SIG-M5 treated with dmso at 0.1 percent for 504 hours (cell line): Measurements from ENCODE around the gene SUN2.

ENCODE experiments used
- DNase-seq: peaks from one replicate; lab custom pipeline; 2025; ENCODE audit not compliant: unreplicated experiment; lab: John Stamatoyannopoulos, UW

Gene SUN2

DNA sequence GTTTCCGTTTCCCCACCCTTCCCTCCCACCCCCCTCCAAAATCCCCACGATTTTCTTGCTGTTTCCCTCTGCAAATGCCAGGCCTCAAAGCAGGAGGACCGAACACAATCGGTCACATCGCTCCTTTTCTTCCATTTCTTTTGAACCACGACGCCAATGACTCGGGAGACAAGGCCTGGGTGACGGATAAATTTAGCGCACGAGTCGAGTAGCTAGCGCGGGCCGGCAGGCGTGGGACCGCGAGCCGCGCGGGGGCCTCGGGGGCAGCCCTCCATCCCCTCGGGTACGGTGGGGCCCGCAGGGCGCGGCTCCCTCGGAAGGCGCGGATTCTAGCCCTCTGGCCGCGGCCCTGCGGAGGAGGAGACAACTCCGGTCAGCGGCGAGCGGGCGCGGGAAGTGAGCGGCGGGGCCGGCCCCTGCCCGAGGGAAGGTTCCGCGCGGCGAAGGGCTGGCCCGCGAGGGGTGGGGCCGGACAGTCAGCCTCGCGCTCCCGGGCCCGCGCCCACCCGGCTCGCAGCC, 55.5 kb downstream of the SUN2 start:
- DNase-seq, result peak; percentile 49

DNA sequence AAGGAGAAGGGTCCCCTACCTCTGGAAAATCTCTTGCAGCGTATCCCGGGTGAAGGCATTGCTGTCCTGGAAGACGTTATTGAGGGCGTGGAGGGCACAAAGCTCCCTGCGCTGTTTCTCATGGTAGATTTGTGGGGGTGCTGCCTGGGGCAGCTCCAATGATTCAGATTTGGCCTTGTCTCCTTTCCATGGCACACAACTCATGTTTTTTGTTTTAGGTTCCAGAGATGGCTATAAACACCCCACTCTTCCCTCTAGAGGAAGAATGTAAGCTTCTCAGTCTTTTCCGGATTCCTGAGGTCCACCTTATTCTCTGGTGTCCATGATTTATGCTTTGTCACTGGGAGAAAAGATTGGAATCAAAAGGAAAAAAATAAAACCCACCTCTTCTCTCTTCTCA, 56.0 kb downstream of the SUN2 start:
- DNase-seq, result no peak

GRCh38 chr22:38699143-38699542, 56.7 kb downstream of the SUN2 start:
- DNase-seq, result no peak

- DNase-seq, result no peak
Measured at GRCh38 chr22:38698407-38699094, 57.2 kb downstream of the SUN2 start.

DNA sequence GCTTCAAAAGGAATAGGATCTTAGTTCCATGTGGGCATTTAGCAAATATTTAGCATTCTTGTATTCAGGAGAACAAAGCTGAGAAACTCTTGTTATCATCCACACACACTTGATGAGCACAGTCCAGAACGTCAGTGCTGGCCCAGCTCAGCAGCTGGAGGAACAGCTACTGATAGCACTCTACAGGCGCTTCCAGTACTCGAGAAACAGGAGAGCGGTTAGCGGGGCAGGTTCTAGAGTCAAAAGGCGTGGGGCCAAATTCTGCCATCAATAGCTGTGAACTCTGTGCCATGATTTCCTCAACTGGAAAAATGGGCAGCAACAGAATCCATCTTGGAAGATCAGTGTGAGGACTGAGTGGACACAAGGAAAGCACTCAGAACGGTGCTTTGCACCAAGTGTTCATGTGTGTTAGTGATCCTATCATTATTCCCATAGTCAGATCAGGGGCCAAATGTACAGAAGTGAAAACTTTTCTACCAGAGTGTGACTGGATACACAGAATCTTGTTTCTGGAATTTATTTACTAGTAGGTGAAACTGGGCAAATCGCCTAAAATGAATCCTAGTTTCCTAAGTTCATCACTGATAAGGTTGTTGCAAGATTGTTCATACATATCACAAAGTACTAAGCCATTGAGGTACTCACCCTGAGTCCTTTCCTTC, 58.2 kb downstream of the SUN2 start:
- DNase-seq, result no peak

GRCh38 chr22:38696606-38697424, 59.0 kb downstream of the SUN2 start:
- DNase-seq, result peak; percentile 39

DNA sequence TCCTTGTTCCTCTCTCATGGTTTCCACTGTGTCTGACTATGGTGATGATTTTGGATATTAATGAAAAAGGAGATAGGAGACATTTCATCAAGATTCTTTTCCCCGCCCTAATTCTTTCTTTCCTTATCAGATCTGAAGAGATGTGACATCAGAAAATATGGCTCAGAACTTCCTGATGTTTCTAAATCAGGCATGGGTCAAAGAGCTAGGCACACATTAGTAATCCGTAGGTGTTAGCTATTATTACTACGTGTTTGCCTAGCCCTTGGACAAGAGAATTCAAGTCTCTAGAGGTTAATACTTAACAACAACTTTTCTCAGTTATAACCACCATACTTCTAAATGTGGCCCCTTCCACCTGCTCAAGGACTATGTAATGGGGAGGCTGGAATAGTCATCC, 60.9 kb downstream of the SUN2 start:
- no peak for DNase-seq

GRCh38 chr22:38694049-38694448, 61.7 kb downstream of the SUN2 start:
- no peak for DNase-seq

DNA sequence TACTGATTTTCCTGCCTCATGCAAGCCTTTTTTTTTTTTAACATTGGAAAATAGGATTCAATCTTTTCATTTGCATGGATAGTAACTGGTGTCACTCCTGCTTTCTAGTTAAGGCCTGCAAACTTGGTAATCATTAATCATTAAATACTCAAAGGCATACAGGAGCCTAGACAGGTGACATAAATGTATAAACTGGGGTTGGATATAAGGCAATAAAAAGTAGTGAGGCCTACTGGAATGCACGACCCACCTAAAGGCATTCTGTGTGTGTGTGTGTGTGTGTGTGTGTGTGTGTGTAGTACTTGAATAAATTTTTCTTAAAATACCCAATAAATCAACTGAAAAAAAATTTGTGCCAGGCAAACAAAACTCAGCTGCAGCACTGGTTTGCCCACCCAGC, 66.1 kb downstream of the SUN2 start:
- no peak for DNase-seq

- DNase-seq, result no peak
Measured at GRCh38 chr22:38685761-38686160, 70.0 kb downstream of the SUN2 start.

GRCh38 chr22:38684895-38685294, 70.9 kb downstream of the SUN2 start:
- DNase-seq, result no peak
